Endodermal cell (in vitro differentiated cells): ENCODE results near the gene BOLA3. TPM values are rescaled to one million over a fixed set of nuclear protein-coding genes. Genes with fewer than 3 reads are reported as not detected.

ENCODE experiments used
- DNase-seq: peaks from one replicate; pipeline ENCODE4 v3.0.0-alpha.2; 2017
- H3K27ac ChIP-seq: 2 replicates; pipeline ENCODE4 v1.5.1; 2013; ENCODE audit warnings: mild to moderate bottlenecking, low read depth, low read length, moderate library complexity
- H3K27me3 ChIP-seq: 2 replicates; pipeline ENCODE4 v1.6.1; 2013; ENCODE audit warnings: mild to moderate bottlenecking, low read length, moderate library complexity; ENCODE audit not compliant: insufficient read depth, control insufficient read depth, poor library complexity, severe bottlenecking
- H3K36me3 ChIP-seq: 2 replicates; pipeline ENCODE4 v1.7.0; 2013; ENCODE audit warnings: mild to moderate bottlenecking, low read length, moderate library complexity; ENCODE audit not compliant: control insufficient read depth, insufficient read depth
- H3K4me1 ChIP-seq: one replicate; pipeline ENCODE4 v1.7.0; 2013; ENCODE audit warnings: low read length; ENCODE audit not compliant: control insufficient read depth, insufficient read depth
- H3K4me3 ChIP-seq: 2 replicates; pipeline ENCODE4 v1.5.1; 2013; ENCODE audit warnings: mild to moderate bottlenecking, low read length, moderate library complexity
- H3K9ac ChIP-seq: 2 replicates; pipeline ENCODE4 v1.6.1; 2013; ENCODE audit warnings: mild to moderate bottlenecking, low read length, moderate library complexity; ENCODE audit not compliant: poor library complexity, severe bottlenecking; ENCODE audit errors: extremely low read depth
- H3K9me3 ChIP-seq: 2 replicates; pipeline ENCODE4 v1.6.1; 2013; ENCODE audit warnings: mild to moderate bottlenecking, low read length, moderate library complexity; ENCODE audit not compliant: control insufficient read depth
- H3K27ac Mint-ChIP-seq: 2 replicates; pipeline ENCODE4 v1.8.0; 2020; ENCODE audit warnings: mixed read lengths
- H3K27me3 Mint-ChIP-seq: 2 replicates; pipeline ENCODE4 v1.8.0; 2021; ENCODE audit warnings: mild to moderate bottlenecking, mixed read lengths; ENCODE audit not compliant: insufficient read depth
- H3K36me3 Mint-ChIP-seq: 2 replicates; pipeline ENCODE4 v1.8.0; 2020; ENCODE audit warnings: low read depth, mixed read lengths
- H3K4me1 Mint-ChIP-seq: 2 replicates; pipeline ENCODE4 v1.8.0; 2020; ENCODE audit warnings: mixed read lengths
- H3K4me3 Mint-ChIP-seq: 2 replicates; pipeline ENCODE4 v1.8.0; 2020; ENCODE audit warnings: mild to moderate bottlenecking, moderate library complexity, mixed read lengths
- H3K9me3 Mint-ChIP-seq: 2 replicates; pipeline ENCODE4 v1.8.0; 2020; ENCODE audit warnings: mild to moderate bottlenecking, mixed read lengths
- CTCF ChIP-seq: fragments of 200-600 bp; sonication (generic); conservative IDR thresholded peaks from 2 replicates; pipeline ENCODE4 v1.5.0; 2021; ENCODE audit warnings: antibody characterized with exemption, mild to moderate bottlenecking
- WGBS, 2 experiments: methylation state at CpG; one replicate each; pipeline versions ENCODE4 v1.1.5 to v1.1.7; 2013; ENCODE audit warnings: missing lambda C conversion rate in 2 of 2, mixed read lengths in 1 of 2; ENCODE audit not compliant: insufficient coverage in 1 of 2, insufficient read length in 1 of 2; 5-methylcytosine and 5-hydroxymethylcytosine counted together
- total RNA-seq, 2 donors: library from RNA; stranded (reverse); fragmentation: NEBNext Ultra II Directional in 1 of 2; extraction: Animal tissue kit (Norgen Biotek cat#: 25700) in 1 of 2; gene quantifications; 2 replicates in 1 of 2; 3 replicates in 1 of 2; pipeline ENCODE4 v1.2.1, GENCODE V29; 2021

The BOLA3 gene
- total RNA-seq, 2 donors from 2014 or later = 42.5 to 43.2 TPM

GRCh38 chr2:74109551-74109950, 38.2 kb downstream of the BOLA3 start:
- peaks cover 18% of the 10 kb centered on the region for H3K4me1 Mint-ChIP-seq
- peaks cover 3% of the 10 kb centered on the region for H3K4me1 ChIP-seq
- no peak for TF ChIP-seq CTCF
- H3K4me3 ChIP-seq = no peak overlapping the region
- no peaks in the 10 kb centered on the region for H3K9me3 ChIP-seq
- H3K27ac Mint-ChIP-seq = no peak overlapping the region
- H3K27ac ChIP-seq = no peak overlapping the region
- no peak for DNase-seq
- 97 to 100% methylated on average over 6 to 8 of the region's 8 CpGs for WGBS, 2 experiments
- no peak overlapping the region for H3K9ac ChIP-seq
- H3K9me3 Mint-ChIP-seq = peaks cover 4% of the 10 kb centered on the region
- H3K27me3 ChIP-seq = no peaks in the 10 kb centered on the region
- H3K4me3 Mint-ChIP-seq = no peak overlapping the region
- peaks cover 2% of the 10 kb centered on the region for H3K36me3 Mint-ChIP-seq
- H3K36me3 ChIP-seq = peaks cover 3% of the 10 kb centered on the region
- peaks cover 12% of the 10 kb centered on the region for H3K27me3 Mint-ChIP-seq

DNA sequence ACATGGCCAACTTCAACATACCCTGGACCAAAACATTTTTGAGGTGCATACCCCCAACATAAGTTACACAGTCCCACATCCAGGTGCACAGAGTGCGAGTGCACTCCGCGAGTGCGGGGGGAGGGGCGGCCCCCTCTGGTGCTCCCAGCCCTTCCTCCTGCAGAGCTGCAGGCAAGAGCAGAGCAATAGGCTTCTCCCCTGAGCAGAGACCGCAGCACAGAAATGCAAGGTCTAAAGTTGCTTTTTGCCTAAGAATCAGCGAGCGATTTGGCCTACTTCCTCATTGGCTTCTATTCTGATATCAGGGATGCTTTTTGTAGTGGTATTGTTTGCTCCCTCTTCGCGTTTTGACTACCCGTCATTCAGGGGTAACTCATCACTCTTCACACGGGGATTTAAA, 40.6 kb downstream of the BOLA3 start:
- TF ChIP-seq CTCF = no peak
- H3K27ac ChIP-seq = no peak overlapping the region
- Mint-ChIP-seq H3K9me3 (no peaks in the 10 kb centered on the region), H3K4me1 (peaks cover 18% of the 10 kb centered on the region), H3K27ac (peak overlapping the region; percentile 55), H3K4me3 (no peak overlapping the region), H3K36me3 (peaks cover 14% of the 10 kb centered on the region), H3K27me3 (no peaks in the 10 kb centered on the region)
- no peaks in the 10 kb centered on the region for H3K9me3 ChIP-seq
- H3K4me3 ChIP-seq = peak overlapping the region; percentile 43
- peak; percentile 62 for DNase-seq
- 28 to 35% methylated on average over 4 to 12 of the region's 12 CpGs for WGBS, 2 experiments
- no peak overlapping the region for H3K9ac ChIP-seq
- no peaks in the 10 kb centered on the region for H3K27me3 ChIP-seq
- H3K4me1 ChIP-seq = peaks cover 3% of the 10 kb centered on the region
- H3K36me3 ChIP-seq = peaks cover 20% of the 10 kb centered on the region

DNA sequence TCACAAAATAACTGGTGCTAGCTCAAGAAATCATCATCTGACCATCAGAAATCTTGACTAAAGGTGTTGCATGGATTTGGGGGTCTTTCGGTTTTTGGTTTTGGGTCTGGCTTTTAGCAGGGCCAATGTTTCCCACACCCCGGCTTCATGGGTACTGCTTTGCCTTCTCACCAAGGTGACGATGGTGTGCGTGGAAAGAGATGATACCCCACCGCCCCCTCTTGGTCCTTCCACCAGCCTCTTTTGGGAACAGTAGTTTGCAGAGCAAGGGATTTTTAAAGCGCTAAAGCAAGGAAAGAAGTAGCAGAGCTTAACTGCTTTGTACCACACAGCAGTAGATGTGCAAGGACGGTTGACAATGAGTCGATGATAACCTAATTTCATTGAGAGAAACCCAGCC, 42.3 kb downstream of the BOLA3 start:
- no peak overlapping the region for H3K27ac ChIP-seq
- no peak for TF ChIP-seq CTCF
- WGBS, 2 experiments = 97 to 100% methylated on average over 4 to 8 of the region's 8 CpGs
- peaks cover 3% of the 10 kb centered on the region for H3K4me1 ChIP-seq
- H3K4me3 Mint-ChIP-seq = no peak overlapping the region
- H3K36me3 Mint-ChIP-seq = peaks cover 25% of the 10 kb centered on the region
- H3K27me3 ChIP-seq = no peaks in the 10 kb centered on the region
- peaks cover 28% of the 10 kb centered on the region for H3K36me3 ChIP-seq
- no peaks in the 10 kb centered on the region for H3K27me3 Mint-ChIP-seq
- no peak overlapping the region for H3K4me3 ChIP-seq
- no peaks in the 10 kb centered on the region for H3K9me3 Mint-ChIP-seq
- no peak for DNase-seq
- H3K9me3 ChIP-seq = no peaks in the 10 kb centered on the region
- H3K4me1 Mint-ChIP-seq = peaks cover 18% of the 10 kb centered on the region
- H3K27ac Mint-ChIP-seq = no peak overlapping the region
- no peak overlapping the region for H3K9ac ChIP-seq
